ENCODE data around the gene PPT2.
"Not testable (repeated sequence)": the region's sequence is repeated elsewhere in the genome, so short reads cannot be mapped to it uniquely, and the experiment has no call there.

Gene PPT2

DNA sequence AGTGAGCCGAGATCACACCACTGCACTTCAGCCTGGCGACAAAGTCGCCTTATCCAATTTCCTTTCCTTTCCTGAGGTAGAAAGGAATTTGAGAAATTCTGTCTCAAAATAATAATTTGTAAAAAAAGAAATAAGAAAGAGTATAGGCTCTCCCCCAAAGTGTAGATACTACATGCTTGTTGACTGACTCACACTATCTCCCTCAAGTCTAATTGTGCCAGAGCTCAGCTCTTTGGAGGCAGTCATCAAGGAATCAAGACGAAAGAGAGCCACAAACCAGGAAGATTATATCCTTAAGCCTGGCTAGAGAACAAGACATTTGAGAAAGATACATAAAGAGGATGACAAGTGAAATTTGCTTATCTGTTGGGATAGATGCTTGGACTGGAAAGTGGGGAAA lies 20.2 kb upstream of the PPT2 start:
- DNase-seq (ENCODE audit: low read depth, low spot score), result no peak
- ChIA-PET POLR2A (no interaction called here), CTCF (interaction anchor here (1.0 kb wide), 1 partner anchor 18 kb away, joined by 3 read pairs; the partner anchor contains the start of gene PRRT1)

DNA sequence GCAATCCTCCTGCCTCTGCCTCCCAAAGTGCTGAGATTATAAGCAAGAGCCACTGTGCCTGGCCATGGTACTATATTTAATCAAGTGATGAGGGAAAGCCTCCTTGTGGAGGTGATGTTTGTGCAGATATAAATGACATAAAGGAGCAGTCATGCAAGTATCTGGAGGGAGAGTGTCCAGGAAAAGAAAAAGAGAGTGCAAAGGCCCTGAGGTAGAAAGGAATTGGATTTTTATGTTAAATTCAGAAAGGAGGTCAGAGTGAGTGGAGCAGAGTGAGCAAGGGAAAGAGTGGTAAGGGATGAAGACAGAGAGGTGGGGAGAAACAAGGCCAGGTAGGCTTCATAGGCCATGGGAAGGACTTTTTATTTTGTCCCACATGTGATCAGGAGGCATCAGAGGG lies 16.5 kb upstream of the PPT2 start:
- POLR2A ChIA-PET, result no interaction called here
- CTCF ChIA-PET, result interaction anchor here (1.0 kb wide), 1 partner anchor 57 kb away, joined by 3 read pairs; no protein-coding TSS in a partner anchor
- no peak overlapping the region for H3K4me3 ChIP-seq (ENCODE audit: low read depth, low read length)
- no peak for DNase-seq (ENCODE audit: low read depth, low spot score)
- TF ChIP-seq, protein P1, sequence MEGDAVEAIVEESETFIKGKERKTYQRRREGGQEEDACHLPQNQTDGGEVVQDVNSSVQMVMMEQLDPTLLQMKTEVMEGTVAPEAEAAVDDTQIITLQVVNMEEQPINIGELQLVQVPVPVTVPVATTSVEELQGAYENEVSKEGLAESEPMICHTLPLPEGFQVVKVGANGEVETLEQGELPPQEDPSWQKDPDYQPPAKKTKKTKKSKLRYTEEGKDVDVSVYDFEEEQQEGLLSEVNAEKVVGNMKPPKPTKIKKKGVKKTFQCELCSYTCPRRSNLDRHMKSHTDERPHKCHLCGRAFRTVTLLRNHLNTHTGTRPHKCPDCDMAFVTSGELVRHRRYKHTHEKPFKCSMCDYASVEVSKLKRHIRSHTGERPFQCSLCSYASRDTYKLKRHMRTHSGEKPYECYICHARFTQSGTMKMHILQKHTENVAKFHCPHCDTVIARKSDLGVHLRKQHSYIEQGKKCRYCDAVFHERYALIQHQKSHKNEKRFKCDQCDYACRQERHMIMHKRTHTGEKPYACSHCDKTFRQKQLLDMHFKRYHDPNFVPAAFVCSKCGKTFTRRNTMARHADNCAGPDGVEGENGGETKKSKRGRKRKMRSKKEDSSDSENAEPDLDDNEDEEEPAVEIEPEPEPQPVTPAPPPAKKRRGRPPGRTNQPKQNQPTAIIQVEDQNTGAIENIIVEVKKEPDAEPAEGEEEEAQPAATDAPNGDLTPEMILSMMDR (IDR thresholded peaks at IDR 0.05; ENCODE audit: insufficient read depth, low read length, missing control alignments), result no peak

More for the DNA sequence above, 20.2 kb upstream of the PPT2 start:
- H3K4me3 ChIP-seq (ENCODE audit: low read depth, low read length), result no peak overlapping the region
- TF ChIP-seq, protein P1 (IDR thresholded peaks at IDR 0.05; ENCODE audit: insufficient read depth, low read length, missing control alignments), result no peak

DNA sequence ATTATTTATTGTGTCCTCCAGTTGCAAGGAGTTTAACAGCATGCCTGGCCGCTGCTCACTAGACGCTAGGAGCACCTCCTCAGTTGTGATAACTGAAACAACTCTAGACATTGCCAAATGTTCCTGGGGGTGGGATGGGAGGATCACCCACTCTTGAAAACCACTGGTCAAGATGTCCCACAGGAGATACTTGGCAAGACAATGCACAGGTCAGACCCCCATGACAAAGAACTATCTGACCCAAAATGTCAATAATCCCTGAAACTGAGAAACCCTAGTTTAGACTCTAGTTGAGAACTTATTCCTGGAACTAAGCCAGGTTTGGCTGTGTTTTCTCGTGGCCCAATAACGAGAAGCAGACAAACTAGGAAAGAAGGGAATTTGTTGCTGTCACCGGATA lies 14.4 kb upstream of the PPT2 start:
- TF ChIP-seq, protein P1 (IDR thresholded peaks at IDR 0.05; ENCODE audit: insufficient read depth, low read length, missing control alignments), result no peak
- no peak for DNase-seq (ENCODE audit: low read depth, low spot score)
- POLR2A ChIA-PET, result no interaction called here
- CTCF ChIA-PET, result interaction anchor here (1.8 kb wide), 1 partner anchor 21 kb away, joined by 7 read pairs; no protein-coding TSS in a partner anchor
- H3K4me3 ChIP-seq (ENCODE audit: low read depth, low read length), result no peak overlapping the region

DNA sequence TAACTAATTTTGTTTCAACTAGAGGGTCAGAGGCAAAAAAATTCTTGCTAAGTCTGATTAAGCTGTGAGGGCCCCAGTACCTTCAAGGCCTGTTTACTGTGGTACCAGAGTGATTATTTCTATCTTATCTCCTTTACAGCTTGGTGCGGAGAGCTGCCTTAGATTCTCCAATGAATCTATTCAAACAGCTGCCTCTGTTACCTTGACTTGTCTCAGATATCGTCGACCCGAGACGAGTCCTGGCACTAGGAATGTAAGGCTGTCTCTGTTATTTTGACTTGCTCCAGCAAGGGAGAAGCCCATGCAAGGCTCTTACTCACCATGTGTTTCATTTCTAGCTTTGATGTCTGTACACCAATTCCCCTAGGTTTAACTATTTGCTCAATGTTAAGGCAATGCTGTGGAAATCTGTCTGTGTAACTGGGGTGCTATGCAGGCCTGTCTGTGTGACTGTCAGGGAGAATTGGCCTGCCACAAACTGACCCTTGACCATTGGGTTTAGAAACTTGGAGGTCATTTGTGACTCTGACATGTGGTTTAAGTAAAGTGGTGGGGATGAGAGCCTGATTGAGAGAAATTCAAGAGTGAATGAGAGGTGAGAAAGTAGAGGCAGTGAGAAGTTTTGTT lies 13.4 kb upstream of the PPT2 start:
- CTCF ChIA-PET, result interaction anchor here (1.0 to 1.3 kb wide), 2 partner anchors 22 to 93 kb away, joined by 3 to 4 read pairs; no protein-coding TSS in a partner anchor

DNA sequence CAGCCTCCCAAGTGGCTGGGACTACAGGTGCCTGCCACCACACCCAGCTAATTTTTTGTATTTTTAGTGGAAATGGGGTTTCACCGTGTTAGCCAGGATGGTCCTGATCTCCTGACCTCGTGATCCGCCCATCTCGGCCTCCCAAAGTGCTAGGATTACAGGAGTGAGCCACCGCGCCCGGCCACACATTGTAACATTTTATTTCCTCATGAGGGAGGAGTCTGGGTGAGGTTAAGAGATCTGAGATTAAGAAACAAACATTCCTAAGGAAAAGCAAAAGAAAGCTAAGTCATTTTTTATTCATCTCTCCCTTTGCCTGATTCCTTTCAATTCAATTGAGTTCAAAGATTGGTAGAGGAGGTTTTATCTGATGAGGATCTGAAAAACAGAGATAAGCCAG lies 9.7 kb upstream of the PPT2 start:
- CTCF ChIA-PET, result interaction anchor here (0.7 to 2.8 kb wide), 4 partner anchors 8 to 27 kb away, joined by 3 to 8 read pairs (median 5); no protein-coding TSS in a partner anchor
- POLR2A ChIA-PET; DNase-seq (ENCODE audit: low read depth, low spot score); H3K4me3 ChIP-seq (ENCODE audit: low read depth, low read length): not testable (repeated sequence)

More for the DNA sequence above, 13.4 kb upstream of the PPT2 start:
- H3K4me3 ChIP-seq (ENCODE audit: low read depth, low read length), result no peak overlapping the region
- DNase-seq (ENCODE audit: low read depth, low spot score), result no peak
- TF ChIP-seq, protein P1 (IDR thresholded peaks at IDR 0.05; ENCODE audit: insufficient read depth, low read length, missing control alignments), result no peak
- POLR2A ChIA-PET, result no interaction called here

DNA sequence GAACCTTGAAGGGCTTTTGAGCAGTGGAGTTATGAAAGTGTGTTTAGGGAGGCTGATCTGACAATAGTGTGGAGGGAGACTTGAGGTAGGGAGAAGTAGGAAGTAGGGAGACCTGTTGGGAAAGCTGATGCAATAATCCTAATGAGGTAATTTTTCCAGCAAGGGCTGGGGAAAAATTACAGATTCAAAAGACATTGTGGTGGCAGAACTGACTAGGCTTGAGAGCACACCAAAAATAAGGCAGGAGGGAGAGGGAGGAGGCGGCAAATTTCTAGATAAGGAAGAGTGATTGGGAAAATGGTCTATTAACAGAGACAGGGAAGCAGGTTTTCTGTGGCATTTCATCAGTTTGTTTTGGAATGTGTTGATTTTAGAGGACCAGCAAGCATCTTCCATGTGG lies 7.7 kb upstream of the PPT2 start:
- TF ChIP-seq, protein P1 (IDR thresholded peaks at IDR 0.05; ENCODE audit: insufficient read depth, low read length, missing control alignments), result no peak
- POLR2A ChIA-PET, result interaction anchor here (0.6 kb wide), 1 partner anchor 25 kb away, joined by 3 read pairs; no protein-coding TSS in a partner anchor
- CTCF ChIA-PET, result interaction anchor here (1.0 to 1.8 kb wide), 2 partner anchors 11 to 28 kb away, joined by 4 read pairs; no protein-coding TSS in a partner anchor
- DNase-seq (ENCODE audit: low read depth, low spot score), result no peak
- no peak overlapping the region for H3K4me3 ChIP-seq (ENCODE audit: low read depth, low read length)

All from AG04449 (cell line).